ENCODE results near the gene CUEDC1.

The CUEDC1 gene

GRCh38 chr17:57823469-57824401 is 131.5 kb downstream of the CUEDC1 start:
- peak; percentile 38 for DNase-seq (ENCODE audit: low read depth)
- H3K4me3 ChIP-seq (ENCODE audit: low read length), result no peak overlapping the region
- TF ChIP-seq, protein P1, sequence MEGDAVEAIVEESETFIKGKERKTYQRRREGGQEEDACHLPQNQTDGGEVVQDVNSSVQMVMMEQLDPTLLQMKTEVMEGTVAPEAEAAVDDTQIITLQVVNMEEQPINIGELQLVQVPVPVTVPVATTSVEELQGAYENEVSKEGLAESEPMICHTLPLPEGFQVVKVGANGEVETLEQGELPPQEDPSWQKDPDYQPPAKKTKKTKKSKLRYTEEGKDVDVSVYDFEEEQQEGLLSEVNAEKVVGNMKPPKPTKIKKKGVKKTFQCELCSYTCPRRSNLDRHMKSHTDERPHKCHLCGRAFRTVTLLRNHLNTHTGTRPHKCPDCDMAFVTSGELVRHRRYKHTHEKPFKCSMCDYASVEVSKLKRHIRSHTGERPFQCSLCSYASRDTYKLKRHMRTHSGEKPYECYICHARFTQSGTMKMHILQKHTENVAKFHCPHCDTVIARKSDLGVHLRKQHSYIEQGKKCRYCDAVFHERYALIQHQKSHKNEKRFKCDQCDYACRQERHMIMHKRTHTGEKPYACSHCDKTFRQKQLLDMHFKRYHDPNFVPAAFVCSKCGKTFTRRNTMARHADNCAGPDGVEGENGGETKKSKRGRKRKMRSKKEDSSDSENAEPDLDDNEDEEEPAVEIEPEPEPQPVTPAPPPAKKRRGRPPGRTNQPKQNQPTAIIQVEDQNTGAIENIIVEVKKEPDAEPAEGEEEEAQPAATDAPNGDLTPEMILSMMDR (IDR thresholded peaks at IDR 0.05; ENCODE audit: insufficient read depth, low read depth, low read length, missing control alignments), result no peak

DNA sequence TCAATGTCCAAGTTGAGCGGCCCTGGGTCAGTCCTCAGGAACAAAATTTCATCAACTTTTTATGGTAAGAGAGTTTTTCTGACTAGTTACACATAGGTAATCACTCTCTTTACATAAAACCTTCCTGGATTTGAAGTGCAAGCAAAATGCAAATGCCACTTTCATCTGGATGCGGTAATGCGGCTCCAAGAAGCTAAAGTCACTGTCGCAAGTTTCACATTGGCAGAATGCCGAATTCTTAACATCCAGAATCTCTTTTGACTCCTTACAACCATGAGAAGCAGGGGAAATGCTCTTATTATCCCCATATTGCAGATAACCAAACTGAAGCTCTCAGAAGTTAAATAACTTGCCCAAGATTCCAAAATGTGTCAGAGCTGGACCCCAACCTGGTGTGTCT is 135.3 kb downstream of the CUEDC1 start:
- TF ChIP-seq, protein P1 (IDR thresholded peaks at IDR 0.05; ENCODE audit: insufficient read depth, low read depth, low read length, missing control alignments), result no peak
- no peak for DNase-seq (ENCODE audit: low read depth)
- H3K4me3 ChIP-seq (ENCODE audit: low read length), result no peak overlapping the region

- H3K4me3 ChIP-seq (ENCODE audit: low read length), result no peak overlapping the region
- TF ChIP-seq, protein P1 (IDR thresholded peaks at IDR 0.05; ENCODE audit: insufficient read depth, low read depth, low read length, missing control alignments), result no peak
- DNase-seq (ENCODE audit: low read depth), result peak; percentile 66
These were observed 135.9 kb downstream of the CUEDC1 start for GRCh38 chr17:57819285-57819684.

DNA sequence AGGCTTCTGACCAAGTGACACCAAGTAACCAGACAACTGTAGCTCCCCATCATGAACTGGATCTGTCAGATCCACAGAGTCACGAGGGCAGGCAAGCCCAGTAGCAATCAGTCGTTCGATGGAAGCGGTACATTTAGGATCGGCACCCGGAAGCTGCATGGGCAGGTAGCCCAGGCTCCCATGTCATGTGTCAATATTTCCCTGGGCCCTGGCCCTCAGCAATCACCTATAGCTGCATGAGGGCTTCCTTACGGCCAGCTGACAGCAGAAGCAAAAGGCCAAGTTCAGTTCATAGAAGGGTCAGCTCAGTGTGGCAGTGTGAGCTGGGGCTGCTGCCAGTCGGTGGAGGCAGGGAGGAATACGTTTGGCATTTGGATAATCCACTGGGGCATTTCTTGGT is 137.1 kb downstream of the CUEDC1 start:
- no peak overlapping the region for H3K4me3 ChIP-seq (ENCODE audit: low read length)
- TF ChIP-seq, protein P1 (IDR thresholded peaks at IDR 0.05; ENCODE audit: insufficient read depth, low read depth, low read length, missing control alignments), result no peak

DNA sequence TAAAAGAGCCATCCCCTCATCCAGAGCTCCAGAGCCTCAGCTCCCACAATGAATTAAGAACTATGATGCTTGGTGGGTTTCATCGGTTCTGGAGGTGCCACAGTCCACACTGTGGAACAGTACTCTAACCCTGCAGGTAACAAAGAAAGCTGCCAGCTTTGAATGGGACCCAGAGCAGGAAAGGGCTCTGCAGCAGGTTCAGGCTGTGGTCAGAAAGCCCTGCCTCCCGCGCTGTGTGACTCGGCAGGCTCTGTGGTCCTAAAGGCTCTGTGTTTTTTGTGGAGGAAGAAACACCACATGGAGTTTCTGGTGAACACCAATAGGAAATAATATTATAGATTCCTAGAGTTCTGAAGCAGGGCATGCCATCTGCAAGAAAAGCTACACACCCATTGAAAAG is 137.9 kb downstream of the CUEDC1 start:
- no peak overlapping the region for H3K4me3 ChIP-seq (ENCODE audit: low read length)
- DNase-seq (ENCODE audit: low read depth), result no peak
- TF ChIP-seq, protein P1 (IDR thresholded peaks at IDR 0.05; ENCODE audit: insufficient read depth, low read depth, low read length, missing control alignments), result no peak

More for the DNA sequence above, 137.1 kb downstream of the CUEDC1 start:
- no peak for DNase-seq (ENCODE audit: low read depth)

DNA sequence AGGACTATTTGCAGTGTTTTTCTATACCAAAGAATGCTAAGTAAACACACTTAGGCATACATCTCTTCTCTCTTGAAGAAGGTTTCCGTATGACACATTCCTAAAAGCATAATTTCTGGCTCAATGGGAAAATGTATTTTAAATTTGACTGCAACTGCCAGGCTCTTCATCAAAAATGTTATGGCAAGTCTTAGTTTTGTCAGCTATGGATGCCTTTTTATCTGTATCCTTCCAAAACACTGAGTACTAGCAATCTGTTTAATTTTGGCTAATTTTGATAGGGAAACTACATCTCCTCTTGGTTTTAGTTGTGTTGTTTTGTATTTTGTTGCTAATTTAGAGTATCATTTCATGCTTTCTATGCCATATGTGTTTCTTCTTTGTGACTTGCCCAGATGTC is 140.8 kb downstream of the CUEDC1 start:
- TF ChIP-seq, protein P1 (IDR thresholded peaks at IDR 0.05; ENCODE audit: insufficient read depth, low read depth, low read length, missing control alignments), result no peak
- H3K4me3 ChIP-seq (ENCODE audit: low read length), result no peak overlapping the region
- no peak for DNase-seq (ENCODE audit: low read depth)
